VCaP (cell line): Measurements from ENCODE around the gene AFTPH.

ENCODE experiments used
- H3K27ac ChIP-seq: fragments of 450-650 bp; 2 replicates; pipeline ENCODE4 v1.5.1; 2017
- CTCF ChIP-seq: fragments of 450-650 bp; conservative IDR thresholded peaks from 2 replicates; pipeline ENCODE4 v1.5.1; 2017; ENCODE audit warnings: mild to moderate bottlenecking, moderate library complexity

Gene AFTPH

GRCh38 chr2:64532030-64532429 lies 7.9 kb downstream of the AFTPH start:
- TF ChIP-seq CTCF: no peak
- no peak overlapping the region for H3K27ac ChIP-seq

- TF ChIP-seq CTCF: no peak
- no peak overlapping the region for H3K27ac ChIP-seq
These were observed 9.8 kb downstream of the AFTPH start for GRCh38 chr2:64533882-64534281.

- H3K27ac ChIP-seq: no peak overlapping the region
These were observed 10.2 kb downstream of the AFTPH start for GRCh38 chr2:64534363-64534762.

GRCh38 chr2:64535024-64535423 lies 10.9 kb downstream of the AFTPH start:
- no peak for TF ChIP-seq CTCF
- no peak overlapping the region for H3K27ac ChIP-seq

More at GRCh38 chr2:64534363-64534762, 10.2 kb downstream of the AFTPH start:
- no peak for TF ChIP-seq CTCF

GRCh38 chr2:64537991-64538390 lies 13.9 kb downstream of the AFTPH start:
- no peak for TF ChIP-seq CTCF
- no peak overlapping the region for H3K27ac ChIP-seq

GRCh38 chr2:64538764-64539433 lies 14.8 kb downstream of the AFTPH start:
- TF ChIP-seq CTCF: no peak
- no peak overlapping the region for H3K27ac ChIP-seq

- H3K27ac ChIP-seq: no peak overlapping the region
- TF ChIP-seq CTCF: no peak
These were observed 16.5 kb downstream of the AFTPH start for GRCh38 chr2:64540615-64541014.
